Mesothelial cell of epicardium (in vitro differentiated cells): ENCODE data around the gene SERPINE2. TPM values are rescaled to one million over a fixed set of nuclear protein-coding genes. Genes with fewer than 3 reads are reported as not detected.
"Not testable (repeated sequence)": the region's sequence is repeated elsewhere in the genome, so short reads cannot be mapped to it uniquely, and the experiment has no call there.

Experiments used
- DNase-seq, 2 experiments: peaks; one replicate each; pipeline ENCODE4 v3.0.0; 2021; ENCODE audit warnings: low spot score in 2 of 2; ENCODE audit not compliant: unreplicated experiment in 2 of 2
- H3K27ac Mint-ChIP-seq: 2 replicates; pipeline ENCODE4 v1.8.0; 2021; ENCODE audit warnings: mixed read lengths
- H3K27me3 Mint-ChIP-seq: 2 replicates; pipeline ENCODE4 v1.8.0; 2021; ENCODE audit warnings: low read depth, mixed read lengths
- H3K36me3 Mint-ChIP-seq: 2 replicates; pipeline ENCODE4 v1.8.0; 2021; ENCODE audit warnings: mixed read lengths
- H3K4me1 Mint-ChIP-seq: 2 replicates; pipeline ENCODE4 v1.8.0; 2021; ENCODE audit warnings: mixed read lengths
- H3K4me3 Mint-ChIP-seq: 2 replicates; pipeline ENCODE4 v1.8.0; 2021; ENCODE audit warnings: mild to moderate bottlenecking, moderate library complexity, mixed read lengths
- H3K9me3 Mint-ChIP-seq: 2 replicates; pipeline ENCODE4 v1.8.0; 2021; ENCODE audit warnings: mixed read lengths
- CTCF ChIP-seq: fragments of 200-600 bp; sonication (generic); IDR thresholded peaks from one replicate; pipeline ENCODE4 v1.5.0; 2021; ENCODE audit warnings: antibody characterized with exemption; ENCODE audit not compliant: unreplicated experiment
- total RNA-seq: library from RNA; stranded (reverse); gene quantifications from 3 replicates; pipeline ENCODE4 v1.2.1, GENCODE V29; 2021

Gene SERPINE2
- total RNA-seq, 1 donor from 2014 or later, result 49.9 TPM

DNA sequence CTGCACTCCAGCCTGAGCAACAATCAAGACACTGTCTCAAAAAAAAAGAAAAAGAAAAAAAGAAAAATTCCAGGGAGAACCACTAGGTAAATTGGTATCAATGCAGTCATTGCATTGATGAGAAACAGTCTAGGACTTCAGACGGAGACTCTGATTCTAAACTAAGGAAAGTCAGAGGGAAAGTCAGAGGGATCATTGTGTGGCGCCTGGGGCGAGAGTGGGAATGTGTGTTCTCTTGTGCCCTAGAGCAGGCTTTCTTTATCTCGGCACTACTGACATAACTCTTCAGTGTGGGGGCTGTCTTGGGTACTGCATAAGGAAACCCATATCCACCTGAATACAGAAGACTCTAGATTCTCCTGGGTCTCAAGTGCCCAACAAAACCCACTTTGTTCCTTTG is 24.8 kb downstream of the SERPINE2 start:
- no peak overlapping the region for H3K4me3 Mint-ChIP-seq
- no peaks in the 10 kb centered on the region for H3K27me3 Mint-ChIP-seq
- DNase-seq, result no peak
- no peak for TF ChIP-seq CTCF
- no peaks in the 10 kb centered on the region for H3K9me3 Mint-ChIP-seq
- no peak overlapping the region for H3K27ac Mint-ChIP-seq
- peaks cover 2% of the 10 kb centered on the region for H3K4me1 Mint-ChIP-seq
- no peaks in the 10 kb centered on the region for H3K36me3 Mint-ChIP-seq

- Mint-ChIP-seq H3K4me1 (peaks cover 8% of the 10 kb centered on the region), H3K27ac (no peak overlapping the region), H3K9me3 (no peaks in the 10 kb centered on the region), H3K36me3 (no peaks in the 10 kb centered on the region), H3K27me3 (no peaks in the 10 kb centered on the region), H3K4me3 (no peak overlapping the region)
- no peak for TF ChIP-seq CTCF
- DNase-seq, result no peak
Observed at GRCh38 chr2:224011837-224012236, 27.2 kb downstream of the SERPINE2 start.

- no peak overlapping the region for H3K27ac Mint-ChIP-seq
- H3K36me3 Mint-ChIP-seq, result no peaks in the 10 kb centered on the region
- no peaks in the 10 kb centered on the region for H3K9me3 Mint-ChIP-seq
- no peaks in the 10 kb centered on the region for H3K27me3 Mint-ChIP-seq
- peaks cover 8% of the 10 kb centered on the region for H3K4me1 Mint-ChIP-seq
- H3K4me3 Mint-ChIP-seq, result no peak overlapping the region
- DNase-seq, result no peak
- no peak for TF ChIP-seq CTCF
Observed at GRCh38 chr2:224009605-224010315, 29.3 kb downstream of the SERPINE2 start.

- no peak for TF ChIP-seq CTCF
- Mint-ChIP-seq H3K4me1 (peaks cover 8% of the 10 kb centered on the region), H3K36me3 (no peaks in the 10 kb centered on the region), H3K9me3 (no peaks in the 10 kb centered on the region), H3K4me3 (no peak overlapping the region), H3K27ac (no peak overlapping the region), H3K27me3 (no peaks in the 10 kb centered on the region)
- no peak for DNase-seq
Observed at GRCh38 chr2:224008702-224009261, 30.3 kb downstream of the SERPINE2 start.

- peaks cover 4% of the 10 kb centered on the region for H3K36me3 Mint-ChIP-seq
- no peaks in the 10 kb centered on the region for H3K9me3 Mint-ChIP-seq
- no peak for DNase-seq
- H3K27ac Mint-ChIP-seq, result no peak overlapping the region
- no peak for TF ChIP-seq CTCF
- no peak overlapping the region for H3K4me3 Mint-ChIP-seq
- H3K27me3 Mint-ChIP-seq, result no peaks in the 10 kb centered on the region
- peaks cover 6% of the 10 kb centered on the region for H3K4me1 Mint-ChIP-seq
Observed at GRCh38 chr2:224004105-224004695, 34.9 kb downstream of the SERPINE2 start.

DNA sequence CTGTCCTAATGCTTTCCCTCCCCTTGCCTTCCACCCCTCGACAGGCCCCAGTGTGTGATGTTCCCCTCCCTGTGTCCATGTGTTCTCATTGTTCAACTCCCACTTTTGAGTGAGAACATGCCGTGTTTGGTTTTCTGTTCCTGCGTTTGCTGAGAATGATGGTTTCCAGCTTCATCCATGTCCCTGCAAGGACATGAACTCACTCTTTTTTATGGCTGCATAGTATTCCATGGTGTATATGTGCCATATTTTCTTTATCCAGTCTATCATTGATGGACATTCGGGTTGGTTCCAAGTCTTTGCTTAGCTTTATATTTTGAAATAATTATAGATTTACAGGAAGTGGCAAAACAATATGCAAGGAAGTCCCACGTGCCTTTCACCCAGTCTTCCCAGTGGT is 38.4 kb downstream of the SERPINE2 start:
- not testable (repeated sequence) for DNase-seq, H3K4me3 Mint-ChIP-seq, H3K27ac Mint-ChIP-seq, H3K4me1 Mint-ChIP-seq, H3K36me3 Mint-ChIP-seq, H3K9me3 Mint-ChIP-seq, H3K27me3 Mint-ChIP-seq
